GM12865 (cell line): Measurements from ENCODE around the gene FGF5.

Experiments used
- DNase-seq: peaks from one replicate; pipeline ENCODE4 v3.0.0; 2010; ENCODE audit warnings: low read depth
- H3K4me3 ChIP-seq: 2 replicates; pipeline ENCODE4 v1.5.1; 2011; ENCODE audit warnings: mild to moderate bottlenecking, low read depth, low read length, control low read depth
- CTCF ChIP-seq: IDR thresholded peaks from 2 replicates; pipeline ENCODE4 v1.5.1; 2011; ENCODE audit warnings: low read length, control low read depth, low read depth, inconsistent platforms; ENCODE audit not compliant: insufficient read depth; ENCODE audit errors: missing control alignments

FGF5 gene, protein sequence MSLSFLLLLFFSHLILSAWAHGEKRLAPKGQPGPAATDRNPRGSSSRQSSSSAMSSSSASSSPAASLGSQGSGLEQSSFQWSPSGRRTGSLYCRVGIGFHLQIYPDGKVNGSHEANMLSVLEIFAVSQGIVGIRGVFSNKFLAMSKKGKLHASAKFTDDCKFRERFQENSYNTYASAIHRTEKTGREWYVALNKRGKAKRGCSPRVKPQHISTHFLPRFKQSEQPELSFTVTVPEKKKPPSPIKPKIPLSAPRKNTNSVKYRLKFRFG

DNA sequence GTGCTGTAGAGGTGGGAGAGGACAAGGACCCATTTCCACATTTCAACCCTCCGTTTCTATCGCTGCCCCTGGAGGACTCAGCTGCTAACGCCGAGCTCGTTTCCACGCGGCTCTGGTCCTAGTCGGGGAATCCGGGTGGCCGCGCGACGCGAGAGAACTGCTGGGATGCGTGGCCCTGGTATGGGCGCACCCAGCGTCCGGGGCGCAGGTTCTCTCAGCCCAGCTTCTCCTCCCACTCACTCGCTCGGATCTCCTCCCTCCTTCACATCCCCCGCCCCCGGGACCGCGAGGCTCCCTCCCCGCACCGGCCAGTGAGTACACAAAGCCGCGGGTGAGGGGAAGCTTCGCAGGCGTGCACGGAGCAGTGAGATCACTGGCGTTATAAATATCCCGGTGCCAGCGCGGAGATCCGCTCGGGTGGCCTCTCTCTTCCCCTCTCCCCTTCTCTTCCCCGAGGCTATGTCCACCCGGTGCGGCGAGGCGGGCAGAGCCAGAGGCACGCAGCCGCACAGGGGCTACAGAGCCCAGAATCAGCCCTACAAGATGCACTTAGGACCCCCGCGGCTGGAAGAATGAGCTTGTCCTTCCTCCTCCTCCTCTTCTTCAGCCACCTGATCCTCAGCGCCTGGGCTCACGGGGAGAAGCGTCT, at the start of gene FGF5:
FGF5 (plus strand) TSS at position 412 of the 649 bp plus-strand sequence; CDS start at position 573, 161 bp downstream.
- no peak for DNase-seq

GRCh38 chr4:80219301-80220025, 47.0 kb upstream of the FGF5 start:
- no peak overlapping the region for H3K4me3 ChIP-seq
- no peak for DNase-seq
- no peak for TF ChIP-seq CTCF

More for the DNA sequence above, at the start of gene FGF5:
- no peak for TF ChIP-seq CTCF
- no peak within 1 kb of the TSS for H3K4me3 ChIP-seq

GRCh38 chr4:80220711-80221110, 45.8 kb upstream of the FGF5 start:
- no peak overlapping the region for H3K4me3 ChIP-seq
- no peak for TF ChIP-seq CTCF
- DNase-seq: no peak

- DNase-seq: no peak
- no peak overlapping the region for H3K4me3 ChIP-seq
- no peak for TF ChIP-seq CTCF
Observed at GRCh38 chr4:80221161-80221560, 45.3 kb upstream of the FGF5 start.

GRCh38 chr4:80225595-80225994, 40.9 kb upstream of the FGF5 start:
- H3K4me3 ChIP-seq: no peak overlapping the region
- TF ChIP-seq CTCF: no peak
- no peak for DNase-seq

DNA sequence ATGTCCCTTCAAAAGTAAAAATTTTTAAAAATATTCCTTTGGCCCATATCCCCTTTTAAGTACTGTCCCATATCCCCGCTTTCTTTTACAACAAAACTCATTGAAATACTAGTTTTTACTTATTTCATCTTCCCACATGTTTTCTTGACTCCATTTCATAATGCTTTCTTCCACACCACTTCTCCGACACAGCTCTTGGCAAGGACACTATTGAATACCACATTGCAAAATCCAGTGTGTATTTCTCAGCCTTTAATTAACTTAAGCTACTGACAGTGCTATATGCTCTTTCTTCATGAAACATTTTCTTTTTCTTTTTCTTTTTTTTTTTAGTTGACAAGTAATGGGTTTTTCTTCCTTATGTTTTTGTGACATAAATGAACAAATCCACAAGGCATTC, 40.4 kb upstream of the FGF5 start:
- no peak overlapping the region for H3K4me3 ChIP-seq
- DNase-seq: no peak
- no peak for TF ChIP-seq CTCF
